BJ (cell line): ENCODE results near the gene MGAT3. TPM values are rescaled to one million over a fixed set of nuclear protein-coding genes. Genes with fewer than 3 reads are reported as not detected.

Experiments
- CTCF ChIA-PET: fragments of 350-600 bp; formaldehyde crosslinking; extraction: SDS; loops from one replicate; lab custom pipeline; 2021; ENCODE audit warnings: antibody characterized with exemption, inconsistent platforms; lab: Yijun Ruan, JAX
- POLR2A ChIA-PET: fragments of 300-600 bp; sonication (Branson Sonifier 250); formaldehyde crosslinking; extraction: SDS; loops from one replicate; lab custom pipeline; 2021; ENCODE audit warnings: antibody characterized with exemption; lab: Charles Lee
- DNase-seq: peaks from one replicate; pipeline ENCODE4 v3.0.0-alpha.2; 2011; ENCODE audit warnings: low read depth
- H3K27me3 ChIP-seq: 2 replicates; pipeline ENCODE4 v1.6.0; 2011; ENCODE audit warnings: low read length; ENCODE audit not compliant: control insufficient read depth, insufficient read depth
- H3K36me3 ChIP-seq: 2 replicates; pipeline ENCODE4 v1.5.1; 2011; ENCODE audit warnings: low read length; ENCODE audit not compliant: control insufficient read depth, insufficient read depth
- H3K4me3 ChIP-seq: 2 replicates; pipeline ENCODE4 v1.5.1; 2011; ENCODE audit warnings: low read depth, mild to moderate bottlenecking, control low read depth, low read length
- polyA plus RNA-seq: library from polyadenylated mRNA; depleted of rRNA; stranded (reverse); fragments of >200 nt; gene quantifications from 2 replicates; pipeline ENCODE4 v1.2.3, GENCODE V29; 2011
- TF ChIP-seq, protein P1 (sequence below): IDR thresholded peaks from 2 replicates; pipeline ENCODE4 v1.5.1; 2011; ENCODE audit warnings: low read depth, mild to moderate bottlenecking, control low read depth, inconsistent platforms, low read length, moderate library complexity; ENCODE audit not compliant: insufficient read depth

Gene MGAT3
- polyA plus RNA-seq, 1 experiment = 0.53 TPM

- H3K4me3 ChIP-seq = no peak overlapping the region
- peaks cover 1% of the 10 kb centered on the region; the same call in 1 of the 2 replicates for H3K27me3 ChIP-seq
- ChIA-PET POLR2A (no interaction called here), CTCF (interaction anchor here (0.6 to 3.6 kb wide), 8 partner anchors 10 to 539 kb away, joined by 3 to 20 read pairs (median 4); no protein-coding TSS in a partner anchor)
- no peaks in the 10 kb centered on the region for H3K36me3 ChIP-seq
- TF ChIP-seq, protein P1, sequence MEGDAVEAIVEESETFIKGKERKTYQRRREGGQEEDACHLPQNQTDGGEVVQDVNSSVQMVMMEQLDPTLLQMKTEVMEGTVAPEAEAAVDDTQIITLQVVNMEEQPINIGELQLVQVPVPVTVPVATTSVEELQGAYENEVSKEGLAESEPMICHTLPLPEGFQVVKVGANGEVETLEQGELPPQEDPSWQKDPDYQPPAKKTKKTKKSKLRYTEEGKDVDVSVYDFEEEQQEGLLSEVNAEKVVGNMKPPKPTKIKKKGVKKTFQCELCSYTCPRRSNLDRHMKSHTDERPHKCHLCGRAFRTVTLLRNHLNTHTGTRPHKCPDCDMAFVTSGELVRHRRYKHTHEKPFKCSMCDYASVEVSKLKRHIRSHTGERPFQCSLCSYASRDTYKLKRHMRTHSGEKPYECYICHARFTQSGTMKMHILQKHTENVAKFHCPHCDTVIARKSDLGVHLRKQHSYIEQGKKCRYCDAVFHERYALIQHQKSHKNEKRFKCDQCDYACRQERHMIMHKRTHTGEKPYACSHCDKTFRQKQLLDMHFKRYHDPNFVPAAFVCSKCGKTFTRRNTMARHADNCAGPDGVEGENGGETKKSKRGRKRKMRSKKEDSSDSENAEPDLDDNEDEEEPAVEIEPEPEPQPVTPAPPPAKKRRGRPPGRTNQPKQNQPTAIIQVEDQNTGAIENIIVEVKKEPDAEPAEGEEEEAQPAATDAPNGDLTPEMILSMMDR = no peak
- no peak for DNase-seq
These were observed 40.6 kb downstream of the MGAT3 start for GRCh38 chr22:39497429-39497828.

DNA sequence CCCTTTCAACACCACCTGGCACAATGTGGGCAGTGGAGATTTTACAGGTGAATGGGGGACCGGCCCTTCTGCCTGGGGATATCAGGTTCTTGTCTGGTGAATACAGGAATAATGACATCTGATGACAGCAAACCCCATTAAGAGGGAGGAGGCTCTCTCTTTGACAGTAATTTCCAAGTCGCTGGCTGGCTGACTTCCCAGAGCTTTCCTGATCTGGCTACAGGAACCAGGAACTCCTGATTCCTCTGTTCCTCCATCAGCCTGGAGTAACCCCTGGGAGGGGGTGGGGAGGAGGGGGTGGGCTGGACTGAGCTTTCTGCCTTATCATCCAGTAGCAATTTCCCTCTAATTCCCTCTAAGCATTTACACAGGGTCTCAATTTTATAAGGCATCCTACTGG, 41.6 kb downstream of the MGAT3 start:
- Histone ChIP-seq H3K27me3 (peaks cover 1% of the 10 kb centered on the region; the same call in 1 of the 2 replicates), H3K4me3 (no peak overlapping the region), H3K36me3 (no peaks in the 10 kb centered on the region)
- POLR2A ChIA-PET = no interaction called here
- TF ChIP-seq, protein P1 = no peak
- CTCF ChIA-PET = interaction anchor here (0.6 to 3.6 kb wide), 7 partner anchors 16 to 376 kb away, joined by 3 to 20 read pairs (median 3); no protein-coding TSS in a partner anchor
- DNase-seq = no peak

GRCh38 chr22:39498802-39499201, 42.0 kb downstream of the MGAT3 start:
- DNase-seq = no peak
- TF ChIP-seq, protein P1 = no peak
- peaks cover 1% of the 10 kb centered on the region; the same call in 1 of the 2 replicates for H3K27me3 ChIP-seq
- no peaks in the 10 kb centered on the region for H3K36me3 ChIP-seq
- POLR2A ChIA-PET = no interaction called here
- CTCF ChIA-PET = interaction anchor here (0.6 to 3.6 kb wide), 5 partner anchors 16 to 376 kb away, joined by 3 to 20 read pairs (median 4); no protein-coding TSS in a partner anchor
- no peak overlapping the region for H3K4me3 ChIP-seq

- Histone ChIP-seq H3K27me3 (peaks cover 1% of the 10 kb centered on the region; the same call in 1 of the 2 replicates), H3K4me3 (no peak overlapping the region), H3K36me3 (peaks cover 8% of the 10 kb centered on the region)
- ChIA-PET CTCF (interaction anchor here (1.2 kb wide), 2 partner anchors 24 to 63 kb away, joined by 3 read pairs; no protein-coding TSS in a partner anchor), POLR2A (no interaction called here)
- DNase-seq = no peak
- TF ChIP-seq, protein P1 = no peak
These were observed 43.3 kb downstream of the MGAT3 start for GRCh38 chr22:39500101-39500500.

DNA sequence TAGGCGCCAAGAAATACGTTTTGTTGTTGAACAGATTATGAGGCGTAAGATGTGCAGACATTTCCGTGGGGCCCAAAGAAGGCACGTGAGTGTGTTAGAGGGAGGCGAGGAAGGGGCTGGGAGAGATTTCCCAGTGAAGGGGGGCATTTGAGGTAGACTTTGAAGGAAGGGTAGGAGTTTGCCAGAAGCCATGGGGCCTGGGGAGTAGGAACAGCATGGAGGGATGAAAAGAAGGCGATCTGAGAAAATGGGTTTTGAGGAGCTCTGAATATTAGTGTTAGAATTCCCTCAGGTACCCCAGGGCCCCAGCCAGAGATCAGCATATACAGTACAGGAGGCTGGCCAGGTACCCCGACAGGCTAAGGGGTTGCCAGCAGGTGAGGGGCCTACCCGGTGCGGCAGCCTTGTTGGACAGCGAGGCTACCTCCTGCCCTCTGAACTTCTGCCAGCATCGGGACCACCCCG, 44.9 kb downstream of the MGAT3 start:
- CTCF ChIA-PET = interaction anchor here (1.1 to 2.1 kb wide), 8 partner anchors 8 to 523 kb away, joined by 3 to 7 read pairs (median 5); partner anchors contain the start of gene ATF4

More for the DNA sequence above, 44.9 kb downstream of the MGAT3 start:
- TF ChIP-seq, protein P1 = no peak
- no peak for DNase-seq
- POLR2A ChIA-PET = interaction anchor here (0.6 to 1.5 kb wide), 3 partner anchors 8 to 21 kb away, joined by 3 to 12 read pairs (median 4); partner anchors contain the start of gene ATF4
- H3K27me3 ChIP-seq = peaks cover 1% of the 10 kb centered on the region; the same call in 1 of the 2 replicates
- H3K36me3 ChIP-seq = peaks cover 16% of the 10 kb centered on the region
- H3K4me3 ChIP-seq = peak overlapping the region; percentile 77
